NB4 (cell line): ENCODE measurements around the gene NIPBL.

Experiments used
- CTCF ChIP-seq: IDR thresholded peaks from one replicate; pipeline ENCODE4 v1.5.1; 2012; ENCODE audit warnings: low read depth, low read length
- MAX ChIP-seq: IDR thresholded peaks from 2 replicates; pipeline ENCODE4 v1.6.1; 2011; ENCODE audit warnings: low read depth, low read length
- POLR2A ChIP-seq: IDR thresholded peaks from 2 replicates; pipeline ENCODE4 v1.6.1; 2011; ENCODE audit warnings: mild to moderate bottlenecking; ENCODE audit not compliant: insufficient read length; ENCODE audit errors: extremely low read depth

GRCh38 chr5:36880761-36881160 lies 4.2 kb downstream of the NIPBL start:
- TF ChIP-seq CTCF: no peak
- TF ChIP-seq MAX: no peak
- TF ChIP-seq POLR2A: no peak
